Heart left ventricle (tissue), 16 donors: Measurements from ENCODE around the gene EML6. TPM values are rescaled to one million over a fixed set of nuclear protein-coding genes. Genes with fewer than 3 reads are reported as not detected.

Source experiments
- ATAC-seq, 4 donors: fragments of 200-7000 bp; cut with Tn5 transposase; one replicate each; pipeline ENCODE4 v1.9.1; 2020 to 2022; ENCODE audit warnings: moderate library complexity in 4 of 4, mild to moderate bottlenecking in 3 of 4, moderate number of reproducible peaks in 1 of 4
- DNase-seq, 5 donors: peaks; one replicate each; pipeline ENCODE4 v3.0.0-alpha.2; 2020
- H3K27ac ChIP-seq, 12 donors: fragments of 200-600 bp; sonication (generic) in 4 of 12; one replicate each; pipeline versions ENCODE4 v1.5.0 to v1.8.0; 2016 to 2022; ENCODE audit warnings: mild to moderate bottlenecking in 2 of 12
- H3K27me3 ChIP-seq, 9 donors: fragments of 200-600 bp; sonication (generic) in 2 of 9; one replicate each; pipeline versions ENCODE4 v1.5.1 to v1.8.0; 2016 to 2022; ENCODE audit warnings: mild to moderate bottlenecking in 3 of 9
- H3K36me3 ChIP-seq, 9 donors: fragments of 200-600 bp; sonication (generic) in 2 of 9; one replicate each; pipeline versions ENCODE4 v1.5.0 to v1.8.0; 2018 to 2022; ENCODE audit warnings: mild to moderate bottlenecking in 2 of 9
- H3K4me1 ChIP-seq, 12 donors: fragments of 200-600 bp; sonication (generic) in 4 of 12; one replicate each; pipeline versions ENCODE4 v1.5.0 to v1.8.0; 2016 to 2022; ENCODE audit warnings: mild to moderate bottlenecking in 3 of 12
- H3K4me3 ChIP-seq, 12 donors: fragments of 200-600 bp; sonication (generic) in 4 of 12; one replicate each; pipeline versions ENCODE4 v1.5.0 to v1.8.0; 2017 to 2022; ENCODE audit warnings: mild to moderate bottlenecking in 9 of 12, moderate library complexity in 4 of 12
- H3K9me3 ChIP-seq, 12 donors: fragments of 200-600 bp; sonication (generic) in 4 of 12; one replicate each; pipeline versions ENCODE4 v1.5.0 to v1.8.0; 2016 to 2022; ENCODE audit warnings: mild to moderate bottlenecking in 1 of 12
- CTCF ChIP-seq, 12 donors: fragments of 200-600 bp; sonication (generic) in 4 of 12; IDR thresholded peaks; one replicate each; pipeline versions ENCODE4 v1.5.0 to v1.8.0; 2018 to 2022; ENCODE audit warnings: antibody characterized with exemption in 12 of 12, mild to moderate bottlenecking in 5 of 12
- POLR2A ChIP-seq, 2 donors: fragments of 450-650 bp; IDR thresholded peaks; one replicate each; pipeline ENCODE4 v1.6.1; 2017; ENCODE audit warnings: antibody characterized with exemption in 2 of 2, mild to moderate bottlenecking in 2 of 2, moderate library complexity in 2 of 2
- WGBS, 4 donors: extraction: QIAGEN DNeasy Blood & Tissue Kit in 2 of 4; methylation state at CpG; one replicate each; pipeline versions ENCODE4 v1.1.5 to v1.1.7; 2013 to 2018; 5-methylcytosine and 5-hydroxymethylcytosine counted together
- intact Hi-C, 10 donors: fragments of 100-400 bp; cut with DNase I; formaldehyde crosslinking; loops; one replicate each; pipeline versions ENCODE4 v1.11.1 to v1.14.2; 2022
- polyA plus RNA-seq, 2 donors: library from polyadenylated mRNA; stranded (reverse); fragments of 200-250 nt; gene quantifications; one replicate each; pipeline ENCODE4 v1.2.3, GENCODE V29; 2013
- total RNA-seq, 9 donors: library from RNA; depleted of rRNA in 2 of 9; stranded (reverse); fragments of >200 nt in 2 of 9; fragmentation: NEBNext Ultra II Directional in 3 of 9; extraction: Animal tissue kit (Norgen Biotek cat#: 25700) in 3 of 9; gene quantifications; one replicate each; pipeline versions ENCODE4 v1.1.0 to v1.2.4, GENCODE V29; 2016 to 2023
- donor health status: ischemic (EF 13 %, LVEDD 7.1; RV severe dilation, severe dysfunction).
- donor health status: healthy with polysubstance abuse.
- donor health status: DM: no; HTN: yes; CAD: no.
- donor health status: DM: no; HTN: no; CAD: no.
- donor health status: ischemic (EF 25% LVEDD 6.9; RV normal size, moderate dysfunction).
- donor health status: ischemic (EF 25% LVEDD 5.7; RV mildly dilated, moderate dysfunction).
- donor health status: healthy.
- donor health status: DM: yes; HTN: yes; CAD: no.
- donor health status: ischemic (EF 35%, LVEDD 5.7; RV mildly dilated, moderate dysfunction).
- donor health status: nonischemic (EF 11% LVEDD 7.7; RV severe dilation, severe dysfunction).
- donor health status: DM: yes; HTN: yes; CAD: no.
- donor health status: PGD.
- donor health status: ischemic (EF 29% LVEDD 5.4; RV normal size, mild dysfunction).
- donor health status: nonischemic (EF 23%, LVEDD 6.1; RV moderate dilation, normal function).

Gene EML6
- total and polyA plus RNA-seq, 11 donors, result 0.08 to 1.2 (median 0.58) TPM

GRCh38 chr2:54967269-54967668 is 243.8 kb downstream of the EML6 start:
- DNase-seq (no peak), ATAC-seq (no peak)
- intact Hi-C loops, result no loop called here
- H3K9me3 ChIP-seq, result no peaks in the 10 kb centered on the region
- WGBS, 4 donors, result 64 to 74% (median 66%) methylated on average over 4 of the region's 4 CpGs
- peaks cover 0 to 6% (median 0%) of the 10 kb centered on the region in 9 donors for H3K27me3 ChIP-seq
- TF ChIP-seq CTCF (IDR thresholded peaks at IDR 0.05) (no peak), POLR2A (IDR thresholded peaks at IDR 0.05) (no peak)
- H3K4me3 ChIP-seq, result no peak overlapping the region
- H3K4me1 ChIP-seq, result peaks cover 0 to 39% (median 24%) of the 10 kb centered on the region in 12 donors
- H3K36me3 ChIP-seq, result peaks cover 0 to 33% (median 22%) of the 10 kb centered on the region in 9 donors
- no peak overlapping the region for H3K27ac ChIP-seq

DNA sequence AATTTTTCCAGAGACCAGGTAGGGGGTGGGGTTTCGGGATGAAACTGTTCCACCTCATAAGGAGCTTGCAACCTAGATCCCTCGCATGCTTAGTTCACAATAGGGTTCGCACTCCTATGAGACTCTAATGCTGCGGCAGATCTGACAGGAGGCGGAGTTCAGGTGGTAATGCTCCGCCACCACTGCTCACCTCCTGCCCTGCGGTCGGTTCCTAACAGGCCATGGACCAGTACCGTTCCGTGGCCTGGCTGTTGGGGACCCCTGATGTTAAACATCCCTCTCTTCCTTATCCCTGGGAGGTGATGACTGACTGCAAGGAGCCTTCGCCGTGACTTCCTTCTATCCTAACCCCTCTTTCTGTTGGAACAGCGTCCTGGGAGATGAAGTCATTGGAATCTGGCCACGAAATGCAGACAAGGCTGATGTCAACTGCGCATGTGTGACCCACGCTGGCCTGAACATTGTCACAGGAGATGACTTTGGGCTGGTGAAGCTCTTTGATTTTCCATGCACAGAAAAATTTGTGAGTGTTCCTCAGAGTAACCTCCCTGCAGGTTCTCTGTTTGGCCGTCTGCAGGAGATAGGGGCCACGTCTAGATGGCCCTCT is 244.4 kb downstream of the EML6 start:
- peaks cover 0 to 6% (median 0%) of the 10 kb centered on the region in 9 donors for H3K27me3 ChIP-seq
- H3K36me3 ChIP-seq, result peaks cover 0 to 39% (median 25%) of the 10 kb centered on the region in 9 donors
- 81 to 85% (median 83%) methylated on average over 18 of the region's 18 CpGs for WGBS, 4 donors
- ATAC-seq (peak in 2 of 4 donors; percentile 27 to 30), DNase-seq (peak in 2 of 5 donors; percentile 55 to 65)
- peaks cover 0 to 39% (median 24%) of the 10 kb centered on the region in 12 donors for H3K4me1 ChIP-seq
- H3K9me3 ChIP-seq, result no peaks in the 10 kb centered on the region
- H3K27ac ChIP-seq, result peak overlapping the region in 1 of 12 donors; percentile 7
- intact Hi-C loops, result no loop called here
- TF ChIP-seq CTCF (IDR thresholded peaks at IDR 0.05) (no peak), POLR2A (IDR thresholded peaks at IDR 0.05) (no peak)
- no peak overlapping the region for H3K4me3 ChIP-seq

GRCh38 chr2:54968561-54969218 is 245.2 kb downstream of the EML6 start:
- Histone ChIP-seq H3K27me3 (peaks cover 0 to 6% (median 0%) of the 10 kb centered on the region in 9 donors), H3K9me3 (no peaks in the 10 kb centered on the region), H3K36me3 (peaks cover 0 to 47% (median 33%) of the 10 kb centered on the region in 9 donors), H3K4me3 (no peak overlapping the region), H3K27ac (no peak overlapping the region), H3K4me1 (peaks cover 0 to 39% (median 26%) of the 10 kb centered on the region in 12 donors)
- DNase-seq (no peak), ATAC-seq (peak in 1 of 4 donors; percentile 13)
- no peak for TF ChIP-seq POLR2A (IDR thresholded peaks at IDR 0.05)
- intact Hi-C loops, result no loop called here
- 44 to 57% (median 51%) methylated on average over 10 of the region's 10 CpGs for WGBS, 4 donors

DNA sequence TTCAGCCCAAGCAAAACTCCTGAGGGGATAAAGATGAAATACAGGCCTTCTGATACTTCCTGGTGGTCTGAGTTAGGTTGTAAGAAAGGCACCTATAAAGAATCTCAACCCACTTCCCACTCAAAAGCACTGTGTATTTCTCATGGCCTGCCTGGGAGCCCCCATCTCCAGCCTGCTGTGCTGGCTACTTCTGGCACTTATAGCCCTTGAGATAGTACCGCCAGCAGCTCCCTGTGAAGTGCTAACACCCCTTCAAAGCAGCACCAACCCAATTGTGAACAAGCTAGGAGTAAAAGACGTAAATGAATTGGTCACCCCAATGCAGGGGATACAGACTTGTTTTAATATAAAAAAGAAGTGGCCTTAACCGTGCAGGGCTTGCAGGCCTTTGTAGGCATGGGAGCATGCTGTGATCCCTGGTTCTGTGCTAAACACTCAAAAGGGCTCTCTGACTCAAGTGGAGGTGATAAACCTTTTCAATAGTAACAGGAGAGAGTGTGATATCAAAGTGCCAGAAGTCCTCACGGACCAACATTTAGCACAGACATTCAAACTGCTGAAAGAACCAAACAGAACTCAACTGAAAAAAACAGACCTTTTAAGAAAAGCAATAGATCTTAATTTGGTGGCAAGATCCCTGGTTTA is 246.0 kb downstream of the EML6 start:
- Histone ChIP-seq H3K27me3 (peaks cover 0 to 6% (median 0%) of the 10 kb centered on the region in 9 donors), H3K4me3 (no peak overlapping the region), H3K4me1 (peaks cover 0 to 39% (median 27%) of the 10 kb centered on the region in 12 donors), H3K27ac (no peak overlapping the region), H3K9me3 (no peaks in the 10 kb centered on the region), H3K36me3 (peaks cover 0 to 55% (median 33%) of the 10 kb centered on the region in 9 donors)
- DNase-seq (no peak), ATAC-seq (peak; percentile 46 to 81 (median 60))
- intact Hi-C loops, result no loop called here
- no peak for TF ChIP-seq CTCF (IDR thresholded peaks at IDR 0.05)
- TF ChIP-seq POLR2A (IDR thresholded peaks at IDR 0.05), result no peak
- WGBS, 4 donors, result 36 to 60% (median 47%) methylated on average over 4 of the region's 4 CpGs
